ENCODE measurements around the gene PLCB2.

DNA sequence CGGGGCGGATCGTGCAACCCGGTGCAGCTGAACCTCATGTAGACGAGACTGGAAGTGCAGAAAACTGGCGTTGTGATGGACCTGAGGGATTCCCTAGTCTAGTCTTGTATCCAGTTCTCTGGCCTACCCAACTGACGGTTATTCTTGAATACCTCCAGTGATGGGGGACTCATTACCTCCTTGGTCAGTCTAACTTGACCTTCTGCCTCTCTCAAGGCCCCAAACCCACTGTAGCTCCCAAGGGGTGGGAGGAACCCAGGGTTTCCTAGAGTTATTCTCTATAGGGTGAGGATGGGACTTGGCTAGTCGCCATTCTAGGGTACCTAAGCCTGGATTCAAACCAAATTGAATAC is 57.5 kb downstream of the PLCB2 start:
- TF ChIP-seq POLR2A (IDR thresholded peaks at IDR 0.05) (no peak), CTCF (IDR thresholded peaks at IDR 0.05) (no peak), POLR2AphosphoS5 (IDR thresholded peaks at IDR 0.05) (no peak)

All from gastroesophageal sphincter (tissue), 3 donors.